Heart left ventricle (tissue), 16 donors: Measurements from ENCODE around the gene PHF11. TPM values are rescaled to one million over a fixed set of nuclear protein-coding genes. Genes with fewer than 3 reads are reported as not detected.

Experiments used
- ATAC-seq, 4 donors: fragments of 200-7000 bp; cut with Tn5 transposase; one replicate each; pipeline ENCODE4 v1.9.1; 2020 to 2022; ENCODE audit warnings: moderate library complexity in 4 of 4, mild to moderate bottlenecking in 3 of 4, moderate number of reproducible peaks in 1 of 4
- DNase-seq, 5 donors: peaks; one replicate each; pipeline ENCODE4 v3.0.0-alpha.2; 2020
- H3K27ac ChIP-seq, 12 donors: fragments of 200-600 bp; sonication (generic) in 4 of 12; one replicate each; pipeline versions ENCODE4 v1.5.0 to v1.8.0; 2016 to 2022; ENCODE audit warnings: mild to moderate bottlenecking in 2 of 12
- H3K27me3 ChIP-seq, 9 donors: fragments of 200-600 bp; sonication (generic) in 2 of 9; one replicate each; pipeline versions ENCODE4 v1.5.1 to v1.8.0; 2016 to 2022; ENCODE audit warnings: mild to moderate bottlenecking in 3 of 9
- H3K36me3 ChIP-seq, 9 donors: fragments of 200-600 bp; sonication (generic) in 2 of 9; one replicate each; pipeline versions ENCODE4 v1.5.0 to v1.8.0; 2018 to 2022; ENCODE audit warnings: mild to moderate bottlenecking in 2 of 9
- H3K4me1 ChIP-seq, 12 donors: fragments of 200-600 bp; sonication (generic) in 4 of 12; one replicate each; pipeline versions ENCODE4 v1.5.0 to v1.8.0; 2016 to 2022; ENCODE audit warnings: mild to moderate bottlenecking in 3 of 12
- H3K4me3 ChIP-seq, 12 donors: fragments of 200-600 bp; sonication (generic) in 4 of 12; one replicate each; pipeline versions ENCODE4 v1.5.0 to v1.8.0; 2017 to 2022; ENCODE audit warnings: mild to moderate bottlenecking in 9 of 12, moderate library complexity in 4 of 12
- H3K9me3 ChIP-seq, 12 donors: fragments of 200-600 bp; sonication (generic) in 4 of 12; one replicate each; pipeline versions ENCODE4 v1.5.0 to v1.8.0; 2016 to 2022; ENCODE audit warnings: mild to moderate bottlenecking in 1 of 12
- POLR2A ChIP-seq, 2 donors: fragments of 450-650 bp; IDR thresholded peaks; one replicate each; pipeline ENCODE4 v1.6.1; 2017; ENCODE audit warnings: antibody characterized with exemption in 2 of 2, mild to moderate bottlenecking in 2 of 2, moderate library complexity in 2 of 2
- WGBS, 4 donors: extraction: QIAGEN DNeasy Blood & Tissue Kit in 2 of 4; methylation state at CpG; one replicate each; pipeline versions ENCODE4 v1.1.5 to v1.1.7; 2013 to 2018; 5-methylcytosine and 5-hydroxymethylcytosine counted together
- intact Hi-C, 10 donors: fragments of 100-400 bp; cut with DNase I; formaldehyde crosslinking; loops; one replicate each; pipeline versions ENCODE4 v1.11.1 to v1.14.2; 2022
- polyA plus RNA-seq, 2 donors: library from polyadenylated mRNA; stranded (reverse); fragments of 200-250 nt; gene quantifications; one replicate each; pipeline ENCODE4 v1.2.3, GENCODE V29; 2013
- total RNA-seq, 9 donors: library from RNA; depleted of rRNA in 2 of 9; stranded (reverse); fragments of >200 nt in 2 of 9; fragmentation: NEBNext Ultra II Directional in 3 of 9; extraction: Animal tissue kit (Norgen Biotek cat#: 25700) in 3 of 9; gene quantifications; one replicate each; pipeline versions ENCODE4 v1.1.0 to v1.2.4, GENCODE V29; 2016 to 2023
- TF ChIP-seq, protein P1 (sequence below), 12 donors: fragments of 200-600 bp; sonication (generic) in 4 of 12; IDR thresholded peaks; one replicate each; pipeline versions ENCODE4 v1.5.0 to v1.8.0; 2018 to 2022; ENCODE audit warnings: antibody characterized with exemption in 12 of 12, mild to moderate bottlenecking in 5 of 12
- donor health status: ischemic (EF 13 %, LVEDD 7.1; RV severe dilation, severe dysfunction).
- donor health status: healthy with polysubstance abuse.
- donor health status: DM: no; HTN: yes; CAD: no.
- donor health status: DM: no; HTN: no; CAD: no.
- donor health status: ischemic (EF 25% LVEDD 6.9; RV normal size, moderate dysfunction).
- donor health status: ischemic (EF 25% LVEDD 5.7; RV mildly dilated, moderate dysfunction).
- donor health status: healthy.
- donor health status: DM: yes; HTN: yes; CAD: no.
- donor health status: ischemic (EF 35%, LVEDD 5.7; RV mildly dilated, moderate dysfunction).
- donor health status: nonischemic (EF 11% LVEDD 7.7; RV severe dilation, severe dysfunction).
- donor health status: DM: yes; HTN: yes; CAD: no.
- donor health status: PGD.
- donor health status: ischemic (EF 29% LVEDD 5.4; RV normal size, mild dysfunction).
- donor health status: nonischemic (EF 23%, LVEDD 6.1; RV moderate dilation, normal function).

PHF11 gene
- total and polyA plus RNA-seq, 11 donors = 13.7 to 48.5 (median 17.4) TPM

DNA sequence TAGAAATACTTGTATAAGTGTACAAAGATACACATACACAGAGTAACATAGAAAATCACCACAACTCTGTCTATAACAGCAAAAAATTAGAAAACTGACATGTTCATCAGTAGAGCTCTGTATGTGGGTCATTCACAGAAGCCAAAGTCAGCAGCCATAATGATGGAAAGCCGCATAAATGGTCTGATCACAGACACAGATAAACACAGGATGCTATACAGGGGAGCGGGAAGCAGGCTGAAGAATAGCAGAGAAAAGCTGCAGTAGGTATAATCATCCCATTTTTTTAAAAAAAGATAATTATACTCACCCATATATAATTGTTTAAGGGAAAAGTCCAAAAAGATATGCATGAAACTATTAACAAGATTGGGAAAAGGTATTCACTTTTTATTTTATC, 58.1 kb downstream of the PHF11 start:
- no peak for DNase-seq
- Histone ChIP-seq H3K27me3 (no peaks in the 10 kb centered on the region), H3K27ac (no peak overlapping the region), H3K4me1 (no peaks in the 10 kb centered on the region), H3K4me3 (no peak overlapping the region), H3K9me3 (no peaks in the 10 kb centered on the region), H3K36me3 (peaks cover 0 to 95% (median 80%) of the 10 kb centered on the region in 9 donors)
- intact Hi-C loops = no loop called here
- no peak for ATAC-seq
- no peak for TF ChIP-seq POLR2A (IDR thresholded peaks at IDR 0.05)
- TF ChIP-seq, protein P1, sequence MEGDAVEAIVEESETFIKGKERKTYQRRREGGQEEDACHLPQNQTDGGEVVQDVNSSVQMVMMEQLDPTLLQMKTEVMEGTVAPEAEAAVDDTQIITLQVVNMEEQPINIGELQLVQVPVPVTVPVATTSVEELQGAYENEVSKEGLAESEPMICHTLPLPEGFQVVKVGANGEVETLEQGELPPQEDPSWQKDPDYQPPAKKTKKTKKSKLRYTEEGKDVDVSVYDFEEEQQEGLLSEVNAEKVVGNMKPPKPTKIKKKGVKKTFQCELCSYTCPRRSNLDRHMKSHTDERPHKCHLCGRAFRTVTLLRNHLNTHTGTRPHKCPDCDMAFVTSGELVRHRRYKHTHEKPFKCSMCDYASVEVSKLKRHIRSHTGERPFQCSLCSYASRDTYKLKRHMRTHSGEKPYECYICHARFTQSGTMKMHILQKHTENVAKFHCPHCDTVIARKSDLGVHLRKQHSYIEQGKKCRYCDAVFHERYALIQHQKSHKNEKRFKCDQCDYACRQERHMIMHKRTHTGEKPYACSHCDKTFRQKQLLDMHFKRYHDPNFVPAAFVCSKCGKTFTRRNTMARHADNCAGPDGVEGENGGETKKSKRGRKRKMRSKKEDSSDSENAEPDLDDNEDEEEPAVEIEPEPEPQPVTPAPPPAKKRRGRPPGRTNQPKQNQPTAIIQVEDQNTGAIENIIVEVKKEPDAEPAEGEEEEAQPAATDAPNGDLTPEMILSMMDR (IDR thresholded peaks at IDR 0.05) = no peak
- WGBS, 4 donors = 94 to 95% (median 94%) methylated on average over 2 of the region's 2 CpGs

DNA sequence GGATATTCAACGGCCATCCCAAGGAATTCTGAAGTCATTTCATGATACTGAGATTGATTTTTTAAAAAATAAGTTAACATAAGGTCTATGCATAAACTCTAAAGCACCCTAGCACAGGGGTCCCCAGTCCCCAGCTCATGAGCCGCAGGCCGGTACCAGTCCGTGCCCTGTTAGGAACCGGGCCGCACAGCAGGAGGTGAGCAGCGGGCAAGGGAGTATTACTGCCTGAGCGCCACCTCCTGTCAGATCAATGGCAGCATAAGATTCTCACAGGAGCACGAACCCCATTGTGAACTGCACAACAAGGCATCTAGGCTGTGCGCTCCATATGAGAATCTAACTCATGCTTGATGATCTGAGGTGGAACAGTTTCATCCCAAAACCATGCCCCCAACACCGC, 58.6 kb downstream of the PHF11 start:
- Histone ChIP-seq H3K27ac (no peak overlapping the region), H3K27me3 (no peaks in the 10 kb centered on the region), H3K4me1 (no peaks in the 10 kb centered on the region), H3K36me3 (peaks cover 0 to 95% (median 79%) of the 10 kb centered on the region in 9 donors), H3K9me3 (no peaks in the 10 kb centered on the region), H3K4me3 (no peak overlapping the region)
- TF ChIP-seq, protein P1 (IDR thresholded peaks at IDR 0.05) = no peak
- TF ChIP-seq POLR2A (IDR thresholded peaks at IDR 0.05) = no peak
- no peak for ATAC-seq
- no peak for DNase-seq
- intact Hi-C loops = no loop called here
- WGBS, 4 donors = 80 to 89% (median 88%) methylated on average over 10 to 11 of the region's 11 CpGs

DNA sequence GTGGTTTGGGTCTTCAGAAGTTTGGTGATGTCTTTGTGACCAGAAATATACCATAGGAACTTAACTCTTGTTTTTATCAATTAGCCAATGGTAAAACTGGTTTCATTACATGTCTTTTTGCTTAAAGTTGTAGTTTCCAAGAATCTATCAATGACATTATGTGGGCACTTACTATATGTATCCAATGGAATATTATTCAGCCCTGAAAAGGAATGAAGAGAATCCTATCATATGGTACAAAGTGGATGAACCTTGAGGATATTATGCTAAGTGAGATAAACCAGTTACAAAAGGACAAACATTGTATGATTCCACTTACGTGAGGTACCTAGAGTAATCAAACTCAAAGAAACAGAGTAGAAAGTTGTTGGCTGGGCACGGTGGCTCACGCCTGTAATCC, 63.3 kb downstream of the PHF11 start:
- Histone ChIP-seq H3K4me1 (peaks cover 0 to 17% (median 5%) of the 10 kb centered on the region in 12 donors), H3K27ac (no peak overlapping the region), H3K9me3 (no peaks in the 10 kb centered on the region), H3K27me3 (no peaks in the 10 kb centered on the region), H3K36me3 (peaks cover 0 to 76% (median 66%) of the 10 kb centered on the region in 9 donors), H3K4me3 (no peak overlapping the region)
- no peak for ATAC-seq
- DNase-seq = no peak
- intact Hi-C loops = no loop called here
- TF ChIP-seq POLR2A (IDR thresholded peaks at IDR 0.05) = no peak
- TF ChIP-seq, protein P1 (IDR thresholded peaks at IDR 0.05) = no peak
- 95 to 99% (median 97%) methylated on average over 3 of the region's 3 CpGs for WGBS, 4 donors

DNA sequence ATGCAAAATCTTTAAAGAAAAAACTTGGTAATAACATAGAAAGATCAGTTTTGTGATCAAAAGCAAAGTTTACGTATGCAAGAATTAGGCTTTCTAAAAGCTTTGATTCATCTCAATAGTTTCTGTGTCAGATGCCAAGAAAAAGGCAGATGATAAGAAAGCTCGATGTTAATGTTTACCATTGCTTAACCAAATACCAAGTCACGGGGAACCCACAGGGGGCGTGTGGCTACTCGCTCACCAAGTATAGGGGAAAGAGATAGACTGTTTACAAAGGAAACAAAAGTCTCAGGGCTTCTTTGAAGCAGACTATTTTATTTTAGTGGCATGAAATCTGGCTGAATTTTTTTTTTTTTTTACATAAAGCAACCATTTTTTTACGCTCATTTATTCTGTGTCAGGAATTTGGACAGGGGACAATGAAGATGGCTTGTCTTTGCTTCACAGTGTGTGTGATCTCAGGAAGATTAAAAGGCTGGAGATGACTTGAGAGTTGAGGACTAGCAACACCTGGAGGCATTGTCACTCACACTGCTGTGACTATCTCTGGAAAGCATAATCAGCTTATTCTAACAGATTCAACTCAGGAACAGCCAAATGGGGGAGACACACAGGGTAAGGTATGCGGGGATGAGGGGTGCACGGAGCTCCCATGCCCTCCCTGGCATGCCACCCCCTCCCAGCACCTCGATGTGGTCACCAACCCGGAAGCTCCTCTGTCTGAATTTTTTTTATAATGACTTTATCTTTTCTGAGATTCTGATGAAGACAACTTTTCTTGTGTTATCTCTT, 64.7 kb downstream of the PHF11 start:
- DNase-seq (no peak), ATAC-seq (peak; percentile 29 to 49 (median 42))
- Histone ChIP-seq H3K4me3 (peak overlapping the region in 1 of 12 donors; percentile 11), H3K27me3 (no peaks in the 10 kb centered on the region), H3K27ac (peak overlapping the region in 10 of 12 donors; percentile 12 to 79 (median 57)), H3K36me3 (peaks cover 0 to 64% (median 54%) of the 10 kb centered on the region in 9 donors), H3K9me3 (no peaks in the 10 kb centered on the region), H3K4me1 (peaks cover 0 to 17% (median 5%) of the 10 kb centered on the region in 12 donors)
- TF ChIP-seq POLR2A (IDR thresholded peaks at IDR 0.05) = no peak
- TF ChIP-seq, protein P1 (IDR thresholded peaks at IDR 0.05) = peak in 3 of 12 donors; percentile 16 to 40 (median 38)
- 42 to 52% (median 50%) methylated on average over 10 of the region's 10 CpGs for WGBS, 4 donors
- intact Hi-C loops = no loop called here
